Hematopoietic multipotent progenitor cell treated with erythropoietin and hydrocortisone succinate and interleukin-3 and kit ligand, for 4 days (in vitro differentiated cells): Measurements from ENCODE around the gene ABCA2.

Experiments used
- DNase-seq: peaks from one replicate; pipeline ENCODE4 v3.0.0-alpha.2; 2015

Gene ABCA2

GRCh38 chr9:136977223-136977622, 50.8 kb downstream of the ABCA2 start, which contains the start of gene PTGDS:
TSS of gene PTGDS (plus strand) at chr9:136977504. CDS start at chr9:136977579, 75 bp downstream.
- no peak for DNase-seq

- DNase-seq, result peak; percentile 98
Measured at GRCh38 chr9:136975644-136976043, 52.4 kb downstream of the ABCA2 start.

- peak; percentile 64 for DNase-seq
Measured at GRCh38 chr9:136974817-136975535, 53.1 kb downstream of the ABCA2 start.

GRCh38 chr9:136973618-136974617, 54.1 kb downstream of the ABCA2 start:
- no peak for DNase-seq

GRCh38 chr9:136972743-136973142, 55.3 kb downstream of the ABCA2 start:
- no peak for DNase-seq

- no peak for DNase-seq
Measured at GRCh38 chr9:136972335-136972734, 55.7 kb downstream of the ABCA2 start.

- DNase-seq, result no peak
Measured at GRCh38 chr9:136971746-136972145, 56.3 kb downstream of the ABCA2 start.

GRCh38 chr9:136970361-136970760, 57.7 kb downstream of the ABCA2 start:
- no peak for DNase-seq

- no peak for DNase-seq
Measured at GRCh38 chr9:136969774-136970173, 58.3 kb downstream of the ABCA2 start.

GRCh38 chr9:136969150-136969549, 58.9 kb downstream of the ABCA2 start:
- no peak for DNase-seq

- DNase-seq, result no peak
Measured at GRCh38 chr9:136968333-136969127, 59.5 kb downstream of the ABCA2 start.

GRCh38 chr9:136965771-136966484, 62.1 kb downstream of the ABCA2 start:
- no peak for DNase-seq

- DNase-seq, result no peak
Measured at GRCh38 chr9:136964833-136965422, 63.1 kb downstream of the ABCA2 start.

GRCh38 chr9:136964171-136964689, 63.8 kb downstream of the ABCA2 start:
- DNase-seq, result peak; percentile 68

GRCh38 chr9:136963751-136964150, 64.3 kb downstream of the ABCA2 start:
- DNase-seq, result no peak

- DNase-seq, result no peak
Measured at GRCh38 chr9:136963341-136963740, 64.7 kb downstream of the ABCA2 start.

GRCh38 chr9:136962701-136963248, 65.3 kb downstream of the ABCA2 start:
- DNase-seq, result no peak

- no peak for DNase-seq
Measured at GRCh38 chr9:136962163-136962562, 65.9 kb downstream of the ABCA2 start.

GRCh38 chr9:136961279-136962065, 66.6 kb downstream of the ABCA2 start:
- DNase-seq, result no peak

GRCh38 chr9:136960938-136961275, 67.1 kb downstream of the ABCA2 start:
- DNase-seq, result no peak
